GM13977 (cell line): ENCODE results near the gene MT2A.

Experiments used
- DNase-seq: peaks from one replicate; pipeline ENCODE4 v3.0.0; 2012; ENCODE audit warnings: low spot score
- CTCF ChIP-seq: IDR thresholded peaks from 2 replicates; pipeline ENCODE4 v1.5.1; 2012; ENCODE audit warnings: mild to moderate bottlenecking, control low read depth; ENCODE audit not compliant: insufficient read depth; ENCODE audit errors: extremely low read depth, missing control alignments
- in situ Hi-C: fragments of 300-500 bp; cut with MboI; formaldehyde crosslinking; loops from one replicate; pipeline ENCODE4 v1.12.0; 2022; ENCODE audit warnings: low sequenced_read_pairs, low pct_unique_long_range_greater_than_20kb, mixed read lengths, inconsistent platforms; ENCODE audit not compliant: unreplicated experiment

The MT2A gene

DNA sequence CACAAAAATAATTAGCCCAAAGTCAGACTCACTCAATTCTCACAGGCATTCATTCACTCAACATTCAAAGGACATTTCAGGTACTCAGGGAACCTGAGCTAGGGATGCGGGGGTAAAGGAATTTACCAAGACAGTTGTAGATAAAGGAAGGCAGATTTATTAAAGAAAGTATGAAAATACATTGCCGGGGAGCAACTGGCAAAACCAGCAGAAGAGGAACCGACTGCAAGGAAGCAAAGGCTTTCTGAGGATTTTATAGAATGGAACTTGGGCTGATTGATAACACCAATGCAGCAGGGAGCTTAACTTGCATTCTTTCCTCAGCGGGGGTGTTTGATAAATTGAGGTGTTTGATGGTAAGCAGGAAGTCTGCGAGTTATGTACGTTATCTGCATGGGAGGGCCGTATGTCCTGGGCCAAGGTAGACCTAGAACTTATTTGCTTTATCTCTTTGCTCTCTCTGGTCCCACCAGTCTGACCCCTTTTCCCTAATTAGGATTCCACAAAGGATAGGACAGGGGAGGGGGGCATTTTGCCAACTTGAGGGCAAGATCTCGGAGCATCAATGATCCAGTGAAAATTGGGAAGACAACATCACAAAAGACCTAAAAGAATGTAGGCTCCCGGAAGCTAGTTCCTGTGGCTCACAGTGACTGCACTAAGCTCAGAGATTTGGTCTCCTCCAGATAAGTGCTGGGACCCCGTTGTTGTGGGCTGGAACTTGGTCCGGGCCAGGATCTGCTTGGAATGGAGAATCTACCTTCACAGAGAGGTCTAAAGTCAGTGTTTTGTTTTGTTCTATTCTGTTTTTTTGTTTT lies 24.8 kb upstream of the MT2A start:
- TF ChIP-seq CTCF: no peak
- no peak for DNase-seq
- in situ Hi-C loops: no loop called here

DNA sequence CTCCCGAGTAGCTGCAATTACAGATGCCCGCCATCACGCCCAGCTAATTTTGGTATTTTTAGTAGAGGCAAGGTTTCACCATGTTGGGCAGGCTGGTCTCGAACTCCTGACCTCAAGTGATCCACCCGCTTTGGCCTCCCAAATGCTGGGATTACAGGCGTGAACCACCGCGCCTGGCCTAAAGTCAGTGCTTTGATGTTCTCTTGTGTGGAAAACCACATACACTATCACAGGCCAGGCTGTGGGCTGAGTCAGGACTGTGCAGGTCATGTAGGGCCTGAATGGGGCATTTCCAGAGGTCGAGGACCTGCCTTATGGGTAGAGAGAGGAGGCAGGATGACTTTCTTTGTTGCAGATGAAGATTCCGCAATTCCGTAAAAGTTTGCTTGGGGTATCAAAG lies 24.1 kb upstream of the MT2A start:
- DNase-seq: no peak
- in situ Hi-C loops: no loop called here

GRCh38 chr16:56588781-56589140 lies 19.6 kb upstream of the MT2A start:
- in situ Hi-C loops: no loop called here
- no peak for DNase-seq
- TF ChIP-seq CTCF: no peak

More for the DNA sequence above, 24.1 kb upstream of the MT2A start:
- no peak for TF ChIP-seq CTCF

GRCh38 chr16:56589141-56590039 lies 19.0 kb upstream of the MT2A start, which contains the start of gene MT3:
MT3 (plus strand) TSS chr16:56589528; CDS start chr16:56589591, 63 bp downstream.
- in situ Hi-C loops: no loop called here
- TF ChIP-seq CTCF: no peak
- no peak for DNase-seq

GRCh38 chr16:56591377-56592060 lies 16.9 kb upstream of the MT2A start:
- no peak for DNase-seq
- in situ Hi-C loops: no loop called here
- no peak for TF ChIP-seq CTCF

- no peak for TF ChIP-seq CTCF
- DNase-seq: no peak
- in situ Hi-C loops: no loop called here
Observed at GRCh38 chr16:56593573-56594291, 14.7 kb upstream of the MT2A start.
